Measurements from ENCODE around the gene CYB561D1. TPM values are rescaled to one million over a fixed set of nuclear protein-coding genes. Genes with fewer than 3 reads are reported as not detected.

Gene CYB561D1
- total RNA-seq, 1 donor from 2014 or later = 8.3 TPM

GRCh38 chr1:109497449-109498160 is 3.7 kb downstream of the CYB561D1 start:
- H3K9me3 ChIP-seq = no peaks in the 10 kb centered on the region
- DNase-seq (ENCODE audit: extremely low spot score in 2 of 2) = no peak
- no peaks in the 10 kb centered on the region for H3K27me3 ChIP-seq
- H3K4me3 ChIP-seq = no peak overlapping the region
- no peak for TF ChIP-seq POLR2A (IDR thresholded peaks at IDR 0.05)
- TF ChIP-seq, protein P1, sequence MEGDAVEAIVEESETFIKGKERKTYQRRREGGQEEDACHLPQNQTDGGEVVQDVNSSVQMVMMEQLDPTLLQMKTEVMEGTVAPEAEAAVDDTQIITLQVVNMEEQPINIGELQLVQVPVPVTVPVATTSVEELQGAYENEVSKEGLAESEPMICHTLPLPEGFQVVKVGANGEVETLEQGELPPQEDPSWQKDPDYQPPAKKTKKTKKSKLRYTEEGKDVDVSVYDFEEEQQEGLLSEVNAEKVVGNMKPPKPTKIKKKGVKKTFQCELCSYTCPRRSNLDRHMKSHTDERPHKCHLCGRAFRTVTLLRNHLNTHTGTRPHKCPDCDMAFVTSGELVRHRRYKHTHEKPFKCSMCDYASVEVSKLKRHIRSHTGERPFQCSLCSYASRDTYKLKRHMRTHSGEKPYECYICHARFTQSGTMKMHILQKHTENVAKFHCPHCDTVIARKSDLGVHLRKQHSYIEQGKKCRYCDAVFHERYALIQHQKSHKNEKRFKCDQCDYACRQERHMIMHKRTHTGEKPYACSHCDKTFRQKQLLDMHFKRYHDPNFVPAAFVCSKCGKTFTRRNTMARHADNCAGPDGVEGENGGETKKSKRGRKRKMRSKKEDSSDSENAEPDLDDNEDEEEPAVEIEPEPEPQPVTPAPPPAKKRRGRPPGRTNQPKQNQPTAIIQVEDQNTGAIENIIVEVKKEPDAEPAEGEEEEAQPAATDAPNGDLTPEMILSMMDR (IDR thresholded peaks at IDR 0.05) = no peak
- no peak for TF ChIP-seq POLR2AphosphoS5 (IDR thresholded peaks at IDR 0.05; ENCODE audit: insufficient read depth in 1 of 2, low read depth in 1 of 2)
- intact Hi-C loops (cut with DNase I) = loop anchor here (5.0 kb wide), 1 partner anchor 35 kb away; no protein-coding TSS in a partner anchor
- H3K36me3 ChIP-seq = peaks cover 0 to 19% of the 10 kb centered on the region in 2 donors
- H3K27ac ChIP-seq = peak overlapping the region; percentile 13
- H3K4me1 ChIP-seq = peaks cover 83% of the 10 kb centered on the region

DNA sequence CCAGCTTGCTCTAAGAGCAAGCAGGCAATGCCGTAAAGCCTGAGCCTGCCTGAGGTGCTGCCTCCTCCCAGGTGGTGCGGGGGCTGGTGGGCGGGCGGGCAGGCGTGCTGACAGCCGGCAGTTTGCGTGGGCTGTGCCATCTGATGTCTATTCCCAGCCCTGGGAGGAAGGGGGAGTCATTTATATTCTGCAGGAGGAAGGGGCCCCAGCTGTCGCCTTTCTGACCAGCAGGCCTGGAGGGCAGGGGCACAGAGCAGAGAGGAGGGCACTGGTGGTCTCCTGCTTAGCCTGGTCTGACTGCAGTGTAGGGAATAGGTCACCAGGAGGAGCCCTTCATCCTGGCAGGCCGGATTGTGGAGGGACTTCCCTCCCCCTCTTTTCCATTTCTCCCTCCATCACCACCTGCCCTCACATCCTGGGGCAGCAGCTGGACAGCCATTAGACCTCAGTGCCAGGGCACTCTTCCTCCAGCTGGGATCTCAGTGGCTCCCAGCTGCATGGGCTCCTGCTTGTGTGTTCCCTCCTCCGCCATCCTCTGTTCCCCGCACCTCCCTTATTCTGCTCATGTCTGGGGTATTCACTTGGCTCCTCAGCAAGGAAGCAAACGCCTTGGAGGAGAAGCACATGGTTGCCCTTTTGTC is 4.4 kb downstream of the CYB561D1 start:
- H3K4me3 ChIP-seq = no peak overlapping the region
- H3K36me3 ChIP-seq = peaks cover 0 to 19% of the 10 kb centered on the region in 2 donors
- H3K27me3 ChIP-seq = no peaks in the 10 kb centered on the region
- no peak for DNase-seq (ENCODE audit: extremely low spot score in 2 of 2)
- intact Hi-C loops (cut with DNase I) = loop anchor here (5.0 kb wide), 1 partner anchor 34 kb away; no protein-coding TSS in a partner anchor
- H3K9me3 ChIP-seq = no peaks in the 10 kb centered on the region
- H3K27ac ChIP-seq = peak overlapping the region; percentile 13
- peaks cover 83% of the 10 kb centered on the region for H3K4me1 ChIP-seq
- TF ChIP-seq POLR2A (IDR thresholded peaks at IDR 0.05) = no peak
- TF ChIP-seq, protein P1 (IDR thresholded peaks at IDR 0.05) = peak in 2 of 3 experiments; percentile 24 to 47

DNA sequence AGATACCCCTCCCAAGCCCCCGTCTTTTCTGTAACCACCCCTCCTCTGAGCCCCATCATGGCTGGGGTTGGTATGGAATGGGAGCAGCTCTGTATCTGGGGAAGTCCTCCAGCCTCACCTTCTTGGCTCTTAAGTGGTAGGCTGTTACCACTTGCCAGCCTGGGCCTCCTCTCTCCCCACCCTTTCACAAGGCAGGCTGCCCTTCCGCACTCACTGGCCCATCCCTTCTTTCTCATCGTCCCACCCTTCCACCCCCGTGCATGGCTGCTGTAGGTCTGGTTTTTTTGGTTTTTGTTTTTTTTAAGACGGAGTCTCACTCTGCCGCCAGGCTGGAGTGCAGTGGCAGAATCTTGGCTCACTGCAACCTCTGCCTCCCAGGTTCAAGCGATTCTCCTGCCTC is 5.2 kb downstream of the CYB561D1 start:
- DNase-seq (ENCODE audit: extremely low spot score in 2 of 2) = no peak
- peaks cover 0 to 19% of the 10 kb centered on the region in 2 donors for H3K36me3 ChIP-seq
- intact Hi-C loops (cut with DNase I) = loop anchor here (5.0 kb wide), 1 partner anchor 33 kb away; no protein-coding TSS in a partner anchor
- H3K9me3 ChIP-seq = no peaks in the 10 kb centered on the region
- no peaks in the 10 kb centered on the region for H3K27me3 ChIP-seq
- H3K27ac ChIP-seq = peak overlapping the region; percentile 27
- H3K4me1 ChIP-seq = peaks cover 84% of the 10 kb centered on the region
- H3K4me3 ChIP-seq = no peak overlapping the region
- TF ChIP-seq POLR2AphosphoS5 (IDR thresholded peaks at IDR 0.05; ENCODE audit: insufficient read depth in 1 of 2, low read depth in 1 of 2) (no peak), POLR2A (IDR thresholded peaks at IDR 0.05) (no peak)
- TF ChIP-seq, protein P1 (IDR thresholded peaks at IDR 0.05) = no peak

GRCh38 chr1:109499661-109500536 is 6.0 kb downstream of the CYB561D1 start:
- TF ChIP-seq POLR2A (IDR thresholded peaks at IDR 0.05) = no peak
- TF ChIP-seq, protein P1 (IDR thresholded peaks at IDR 0.05) = no peak
- TF ChIP-seq POLR2AphosphoS5 (IDR thresholded peaks at IDR 0.05; ENCODE audit: insufficient read depth in 1 of 2, low read depth in 1 of 2) = peak in 1 of 2 donors; percentile 15
- Histone ChIP-seq H3K27ac (peak overlapping the region; percentile 47), H3K4me1 (peaks cover 81% of the 10 kb centered on the region), H3K9me3 (no peaks in the 10 kb centered on the region), H3K27me3 (no peaks in the 10 kb centered on the region), H3K36me3 (peaks cover 0 to 19% of the 10 kb centered on the region in 2 donors), H3K4me3 (no peak overlapping the region)
- no peak for DNase-seq (ENCODE audit: extremely low spot score in 2 of 2)
- intact Hi-C loops (cut with DNase I) = loop anchor here (5.0 kb wide), 1 partner anchor 32 kb away; no protein-coding TSS in a partner anchor
